Smooth muscle cell (in vitro differentiated cells): ENCODE results near the gene FARSB. TPM values are rescaled to one million over a fixed set of nuclear protein-coding genes. Genes with fewer than 3 reads are reported as not detected.

ENCODE experiments used
- DNase-seq: peaks from one replicate; lab custom pipeline; 2025; ENCODE audit not compliant: unreplicated experiment; lab: John Stamatoyannopoulos, UW
- H2AFZ ChIP-seq: fragments of 200-600 bp; sonication (generic); 2 replicates; pipeline ENCODE4 v1.6.0; 2016; ENCODE audit warnings: antibody characterized with exemption, low read depth, mild to moderate bottlenecking
- H3F3A ChIP-seq: fragments of 200-600 bp; sonication (generic); 2 replicates; pipeline ENCODE4 v1.6.0; 2017; ENCODE audit warnings: antibody characterized with exemption, low read depth
- H3K27ac ChIP-seq: fragments of 200-600 bp; sonication (generic); 2 replicates; pipeline ENCODE4 v1.5.1; 2016; ENCODE audit warnings: low read depth, mild to moderate bottlenecking
- H3K27me3 ChIP-seq: fragments of 200-600 bp; sonication (generic); 2 replicates; pipeline ENCODE4 v1.6.1; 2016; ENCODE audit warnings: low read depth, mild to moderate bottlenecking
- H3K36me3 ChIP-seq: fragments of 200-600 bp; sonication (generic); 2 replicates; pipeline ENCODE4 v1.5.1; 2016; ENCODE audit warnings: low read depth
- H3K4me1 ChIP-seq: fragments of 200-600 bp; sonication (generic); 2 replicates; pipeline ENCODE4 v1.5.1; 2016; ENCODE audit warnings: low read depth
- H3K4me2 ChIP-seq: fragments of 200-600 bp; sonication (generic); 2 replicates; pipeline ENCODE4 v1.6.0; 2016; ENCODE audit warnings: mild to moderate bottlenecking
- H3K4me3 ChIP-seq: fragments of 200-600 bp; sonication (generic); 2 replicates; pipeline ENCODE4 v1.5.1; 2016; ENCODE audit warnings: mild to moderate bottlenecking
- H3K79me2 ChIP-seq: fragments of 200-600 bp; sonication (generic); 2 replicates; pipeline ENCODE4 v1.6.0; 2016; ENCODE audit warnings: low read depth, mild to moderate bottlenecking
- H3K9ac ChIP-seq: fragments of 200-600 bp; sonication (generic); 2 replicates; pipeline ENCODE4 v1.6.0; 2016; ENCODE audit warnings: low read depth
- H3K9me3 ChIP-seq: fragments of 200-600 bp; sonication (generic); replicated peaks from 2 replicates; pipeline ENCODE4 v1.5.1; 2016; ENCODE audit warnings: low read depth
- H4K20me1 ChIP-seq: fragments of 200-600 bp; sonication (generic); 2 replicates; pipeline ENCODE4 v1.6.0; 2016; ENCODE audit warnings: low read depth
- CTCF ChIP-seq: fragments of 200-600 bp; sonication (generic); IDR thresholded peaks from 2 replicates; pipeline ENCODE4 v1.5.1; 2017; ENCODE audit warnings: borderline replicate concordance, mild to moderate bottlenecking, antibody characterized with exemption; ENCODE audit not compliant: insufficient read depth, poor library complexity, severe bottlenecking
- WGBS: methylation state at CpG from one replicate; pipeline ENCODE4 v1.1.7; 2016; ENCODE audit warnings: low lambda C conversion rate; 5-methylcytosine and 5-hydroxymethylcytosine counted together
- polyA plus RNA-seq: library from polyadenylated mRNA; unstranded; fragments of >200 nt; fragmentation: Nextera tagmentation; extraction: Ambion mirVana; gene quantifications from 2 replicates; pipeline ENCODE4 v1.2.1, GENCODE V29; 2016
- total RNA-seq: library from RNA; depleted of rRNA; stranded (reverse); fragments of >200 nt; gene quantifications from 2 replicates; pipeline ENCODE4 v1.2.3, GENCODE V29; 2014

FARSB gene
- total and polyA plus RNA-seq, 2 experiments from 2014 or later, result 25.7 to 27.0 TPM

GRCh38 chr2:222621893-222622292 lies 34.0 kb downstream of the FARSB start:
- H3F3A ChIP-seq, result no peaks in the 10 kb centered on the region
- no peak overlapping the region for H3K27ac ChIP-seq
- 97% methylated on average over 4 of the region's 4 CpGs for WGBS
- no peaks in the 10 kb centered on the region for H3K79me2 ChIP-seq
- no peaks in the 10 kb centered on the region for H3K27me3 ChIP-seq
- H3K4me2 ChIP-seq, result no peak overlapping the region
- H3K4me3 ChIP-seq, result no peak overlapping the region
- H3K36me3 ChIP-seq, result peaks cover 12% of the 10 kb centered on the region
- no peak overlapping the region for H2AFZ ChIP-seq
- no peak for TF ChIP-seq CTCF
- H4K20me1 ChIP-seq, result no peaks in the 10 kb centered on the region
- H3K9ac ChIP-seq, result no peak overlapping the region
- no peaks in the 10 kb centered on the region for H3K4me1 ChIP-seq
- no peaks in the 10 kb centered on the region for H3K9me3 ChIP-seq
- DNase-seq, result no peak

- 98% methylated on average over 2 of the region's 2 CpGs for WGBS
- no peak for TF ChIP-seq CTCF
These were observed 40.6 kb downstream of the FARSB start for GRCh38 chr2:222615320-222615719.

GRCh38 chr2:222613715-222614331 lies 42.1 kb downstream of the FARSB start:
- H3K4me2 ChIP-seq, result no peak overlapping the region
- DNase-seq, result no peak
- H3K79me2 ChIP-seq, result no peaks in the 10 kb centered on the region
- TF ChIP-seq CTCF, result peak; percentile 74
- H3K9me3 ChIP-seq, result no peaks in the 10 kb centered on the region
- no peak overlapping the region for H2AFZ ChIP-seq
- peaks cover 15% of the 10 kb centered on the region for H3K36me3 ChIP-seq
- no peak overlapping the region for H3K4me3 ChIP-seq
- 58% methylated on average over 3 of the region's 3 CpGs for WGBS
- H3F3A ChIP-seq, result no peaks in the 10 kb centered on the region
- no peak overlapping the region for H3K9ac ChIP-seq
- H4K20me1 ChIP-seq, result peaks cover 6% of the 10 kb centered on the region
- no peaks in the 10 kb centered on the region for H3K27me3 ChIP-seq
- no peak overlapping the region for H3K27ac ChIP-seq
- no peaks in the 10 kb centered on the region for H3K4me1 ChIP-seq

More at GRCh38 chr2:222615320-222615719, 40.6 kb downstream of the FARSB start:
- Histone ChIP-seq H3K79me2 (no peaks in the 10 kb centered on the region), H3K4me3 (no peak overlapping the region), H3K9ac (no peak overlapping the region), H3K36me3 (peaks cover 15% of the 10 kb centered on the region), H3K4me2 (no peak overlapping the region), H3F3A (no peaks in the 10 kb centered on the region), H3K27ac (no peak overlapping the region), H3K9me3 (no peaks in the 10 kb centered on the region), H3K4me1 (no peaks in the 10 kb centered on the region), H3K27me3 (no peaks in the 10 kb centered on the region), H2AFZ (no peak overlapping the region), H4K20me1 (no peaks in the 10 kb centered on the region)
- DNase-seq, result no peak

- Histone ChIP-seq H3K27ac (no peak overlapping the region), H3K36me3 (peaks cover 15% of the 10 kb centered on the region), H2AFZ (no peak overlapping the region), H3K9me3 (no peaks in the 10 kb centered on the region), H3K4me2 (no peak overlapping the region), H3K4me3 (no peak overlapping the region), H3K27me3 (no peaks in the 10 kb centered on the region), H3F3A (no peaks in the 10 kb centered on the region), H3K4me1 (no peaks in the 10 kb centered on the region), H3K79me2 (no peaks in the 10 kb centered on the region), H4K20me1 (peaks cover 11% of the 10 kb centered on the region), H3K9ac (no peak overlapping the region)
- no peak for DNase-seq
- 91% methylated on average over 4 of the region's 4 CpGs for whole genome bisulfite sequencing
- TF ChIP-seq CTCF, result no peak
These were observed 44.2 kb downstream of the FARSB start for GRCh38 chr2:222611684-222612083.
